HG03432 (cell line): ENCODE measurements around the gene TBCEL.
"Not testable (repeated sequence)": the region's sequence is repeated elsewhere in the genome, so short reads cannot be mapped to it uniquely, and the experiment has no call there.

ENCODE experiments used
- ATAC-seq: cut with Tn5 transposase; IDR thresholded peaks from one replicate; pipeline ENCODE4 v1.9.1; 2021; ENCODE audit warnings: mild to moderate bottlenecking, moderate library complexity; ENCODE audit not compliant: unreplicated experiment

TBCEL gene

GRCh38 chr11:121023848-121024751 lies at the start of gene TBCEL:
TSS of gene TBCEL (plus strand) at chr11:121024102. CDS start at chr11:121045691, 21,589 bp downstream.
- peak; percentile 96 for ATAC-seq

GRCh38 chr11:120974466-120974865 lies 49.4 kb upstream of the TBCEL start:
- no peak for ATAC-seq

GRCh38 chr11:120974965-120975364 lies 48.9 kb upstream of the TBCEL start:
- no peak for ATAC-seq

GRCh38 chr11:120977266-120978137 lies 46.4 kb upstream of the TBCEL start:
- ATAC-seq: no peak

GRCh38 chr11:120978701-120979100 lies 45.2 kb upstream of the TBCEL start:
- ATAC-seq: no peak

GRCh38 chr11:120985718-120986569 lies 38.0 kb upstream of the TBCEL start:
- ATAC-seq: peak; percentile 70

- no peak for ATAC-seq
Measured at GRCh38 chr11:120988603-120989002, 35.3 kb upstream of the TBCEL start.

- ATAC-seq: no peak
Measured at GRCh38 chr11:120991830-120992686, 31.8 kb upstream of the TBCEL start.

GRCh38 chr11:120994091-120994859 lies 29.6 kb upstream of the TBCEL start:
- ATAC-seq: no peak

- ATAC-seq: no peak
Measured at GRCh38 chr11:120995184-120995583, 28.7 kb upstream of the TBCEL start.

- no peak for ATAC-seq
Measured at GRCh38 chr11:120996973-120997372, 26.9 kb upstream of the TBCEL start.

GRCh38 chr11:120998581-120998980 lies 25.3 kb upstream of the TBCEL start:
- no peak for ATAC-seq

GRCh38 chr11:121004206-121004840 lies 19.6 kb upstream of the TBCEL start:
- no peak for ATAC-seq

- ATAC-seq: no peak
Measured at GRCh38 chr11:121006922-121007321, 17.0 kb upstream of the TBCEL start.

GRCh38 chr11:121008551-121008950 lies 15.4 kb upstream of the TBCEL start:
- no peak for ATAC-seq

GRCh38 chr11:121012091-121012490 lies 11.8 kb upstream of the TBCEL start:
- ATAC-seq: no peak

- no peak for ATAC-seq
Measured at GRCh38 chr11:121018746-121019145, 5.2 kb upstream of the TBCEL start.

GRCh38 chr11:121021718-121022117 lies 2.2 kb upstream of the TBCEL start:
- ATAC-seq: not testable (repeated sequence)

- no peak for ATAC-seq
Measured at GRCh38 chr11:121024989-121025388, 1.1 kb downstream of the TBCEL start.
